Activated CD4-positive, alpha-beta T cell treated with anti-CD3 and anti-CD28 coated beads, Interleukin-2, amount 50 U/mL, for 1 hour (primary cell): ENCODE data around the gene WSCD1.

Experiments
- DNase-seq: peaks from one replicate; pipeline ENCODE4 v3.0.0-alpha.2; 2020

WSCD1 gene

DNA sequence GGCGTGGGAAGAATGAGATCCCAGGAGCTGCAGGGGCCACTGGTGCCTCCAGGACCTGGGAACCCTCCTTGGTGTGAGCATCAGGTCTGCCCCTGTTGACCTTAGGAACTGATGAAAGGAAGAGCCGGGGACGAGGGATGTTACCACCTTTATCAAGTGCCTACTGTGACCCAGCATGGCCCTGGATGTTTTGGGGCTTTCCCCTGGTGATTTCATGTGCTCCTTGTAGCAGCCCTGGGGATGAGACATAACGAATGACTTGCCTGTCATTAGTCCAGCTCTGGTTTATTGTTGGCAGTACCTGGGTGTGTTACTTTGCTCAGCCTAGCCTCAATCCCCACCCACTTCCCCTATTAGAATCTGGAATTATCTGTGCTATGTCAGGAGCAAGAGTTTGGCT is 39.9 kb downstream of the WSCD1 start:
- no peak for DNase-seq

DNA sequence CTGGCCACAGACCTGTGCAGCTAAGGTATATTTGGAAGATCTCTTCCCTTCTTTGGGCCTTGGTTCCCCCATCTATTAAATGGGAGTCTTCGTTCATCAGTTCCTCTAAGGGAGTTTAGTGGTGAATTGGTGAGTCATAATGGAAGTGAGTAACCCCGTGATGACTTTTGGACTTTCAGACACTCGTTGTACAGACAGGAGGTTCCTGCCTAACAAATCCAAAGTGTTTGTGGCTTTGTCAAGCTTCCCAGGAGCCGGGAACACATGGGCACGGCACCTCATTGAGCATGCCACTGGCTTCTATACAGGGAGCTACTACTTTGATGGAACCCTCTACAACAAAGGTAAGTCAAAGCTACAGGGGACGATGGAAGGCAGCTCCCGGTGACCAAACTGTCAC is 40.4 kb downstream of the WSCD1 start:
- DNase-seq = no peak

DNA sequence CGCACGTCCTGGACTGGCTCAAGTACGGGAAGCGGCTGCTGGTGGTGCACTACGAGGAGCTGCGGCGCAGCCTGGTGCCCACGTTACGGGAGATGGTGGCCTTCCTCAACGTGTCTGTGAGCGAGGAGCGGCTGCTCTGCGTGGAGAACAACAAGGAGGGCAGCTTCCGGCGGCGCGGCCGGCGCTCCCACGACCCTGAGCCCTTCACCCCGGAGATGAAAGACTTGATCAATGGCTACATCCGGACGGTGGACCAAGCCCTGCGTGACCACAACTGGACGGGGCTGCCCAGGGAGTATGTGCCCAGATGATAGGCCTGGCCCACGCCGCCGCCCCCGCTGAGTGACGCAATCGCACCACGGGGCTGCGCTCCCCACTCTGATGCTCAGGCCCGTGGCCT is 50.2 kb downstream of the WSCD1 start:
- DNase-seq = no peak

DNA sequence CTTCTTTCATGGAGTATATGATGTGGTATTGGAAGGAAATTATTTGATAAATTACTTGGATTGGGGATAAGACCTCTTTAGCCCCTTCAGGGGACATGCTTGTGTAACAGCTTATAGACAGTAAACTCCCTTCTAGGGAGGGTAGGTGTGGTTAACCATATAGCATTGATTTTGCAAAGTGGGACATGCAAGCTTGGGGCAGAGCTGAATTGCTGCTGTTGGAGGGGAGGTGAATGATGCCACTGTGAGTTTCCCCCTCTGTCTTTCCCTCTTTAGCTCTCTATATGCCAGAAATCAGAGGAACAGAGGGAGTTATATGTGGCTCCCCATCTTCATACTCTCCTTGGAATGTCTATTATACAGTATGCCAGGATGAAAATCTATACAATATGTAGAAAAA is 54.7 kb downstream of the WSCD1 start:
- DNase-seq = no peak

DNA sequence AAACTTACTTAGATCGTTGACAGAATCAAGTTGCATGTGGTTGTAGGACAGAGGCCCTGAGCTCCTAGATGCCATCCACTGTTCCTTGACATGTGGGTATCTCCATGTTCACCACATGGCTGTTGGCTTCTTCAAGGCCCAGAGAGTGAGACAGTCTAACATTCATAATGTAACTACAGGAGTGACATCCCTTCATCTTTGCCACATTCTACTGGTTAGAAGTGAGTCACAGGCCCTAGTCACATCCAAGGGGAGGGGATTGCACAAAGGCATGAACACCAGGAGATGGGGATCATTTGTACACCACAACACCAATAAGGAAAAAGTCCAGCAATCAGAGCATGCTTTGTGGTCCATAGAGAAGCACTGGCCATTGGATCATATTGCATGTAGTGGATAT is 56.6 kb downstream of the WSCD1 start:
- no peak for DNase-seq

DNA sequence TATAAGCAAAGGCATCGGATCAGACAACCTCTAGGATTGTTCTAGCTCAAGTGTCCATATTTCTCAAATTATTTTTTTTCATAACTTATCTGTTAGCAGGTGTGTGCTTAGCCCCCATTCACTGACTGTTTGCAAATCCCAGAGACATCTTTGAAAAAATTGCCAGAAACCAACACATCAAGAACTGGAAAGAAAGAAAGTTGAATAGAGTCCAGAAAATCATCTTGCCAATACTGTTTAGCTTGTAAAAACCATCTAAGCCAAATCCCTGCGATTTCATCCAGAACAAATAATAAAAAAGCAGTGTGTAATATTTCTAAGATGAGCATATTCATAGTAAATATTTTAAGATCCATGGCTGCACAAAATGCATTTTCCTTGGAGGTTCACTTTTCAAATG is 64.5 kb downstream of the WSCD1 start:
- DNase-seq = no peak

DNA sequence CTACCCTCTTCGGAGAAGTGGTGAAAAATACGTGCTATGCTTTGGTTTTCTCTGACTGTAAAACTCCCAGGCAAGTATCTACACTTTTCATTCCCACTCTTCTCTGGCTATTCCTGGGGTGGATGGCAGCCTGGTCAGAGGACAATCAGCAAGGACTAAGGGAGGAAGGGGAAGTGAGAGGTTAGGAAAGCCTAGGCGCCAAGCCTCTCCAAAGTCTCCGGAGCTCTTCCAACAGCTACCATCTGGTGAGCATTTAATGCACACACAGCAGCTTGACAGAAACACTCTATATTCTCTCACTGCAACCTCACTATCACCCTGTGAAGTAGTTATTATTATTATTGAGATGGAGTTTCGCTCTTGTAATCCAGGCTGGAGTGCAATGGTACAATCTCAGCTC is 65.1 kb downstream of the WSCD1 start:
- DNase-seq = no peak

DNA sequence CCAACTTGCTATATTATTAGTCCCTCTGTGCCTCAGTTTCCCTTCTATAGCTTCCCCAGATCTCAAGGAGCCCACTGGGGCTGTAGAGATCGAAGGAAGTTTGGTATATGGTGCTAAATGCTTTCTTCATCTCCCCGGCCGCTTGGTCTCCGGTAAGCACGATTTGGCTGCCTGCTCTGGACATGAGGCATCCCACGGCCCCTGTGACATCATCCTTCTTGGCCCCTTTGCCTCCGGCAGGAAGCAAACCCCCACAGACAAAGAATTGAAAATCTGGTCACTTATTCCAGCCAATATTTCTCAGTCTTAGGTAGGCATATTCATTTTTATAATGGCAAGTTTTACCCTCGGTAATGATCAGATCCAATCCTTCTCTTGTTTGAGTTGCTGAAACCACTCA is 65.8 kb downstream of the WSCD1 start:
- DNase-seq = no peak

DNA sequence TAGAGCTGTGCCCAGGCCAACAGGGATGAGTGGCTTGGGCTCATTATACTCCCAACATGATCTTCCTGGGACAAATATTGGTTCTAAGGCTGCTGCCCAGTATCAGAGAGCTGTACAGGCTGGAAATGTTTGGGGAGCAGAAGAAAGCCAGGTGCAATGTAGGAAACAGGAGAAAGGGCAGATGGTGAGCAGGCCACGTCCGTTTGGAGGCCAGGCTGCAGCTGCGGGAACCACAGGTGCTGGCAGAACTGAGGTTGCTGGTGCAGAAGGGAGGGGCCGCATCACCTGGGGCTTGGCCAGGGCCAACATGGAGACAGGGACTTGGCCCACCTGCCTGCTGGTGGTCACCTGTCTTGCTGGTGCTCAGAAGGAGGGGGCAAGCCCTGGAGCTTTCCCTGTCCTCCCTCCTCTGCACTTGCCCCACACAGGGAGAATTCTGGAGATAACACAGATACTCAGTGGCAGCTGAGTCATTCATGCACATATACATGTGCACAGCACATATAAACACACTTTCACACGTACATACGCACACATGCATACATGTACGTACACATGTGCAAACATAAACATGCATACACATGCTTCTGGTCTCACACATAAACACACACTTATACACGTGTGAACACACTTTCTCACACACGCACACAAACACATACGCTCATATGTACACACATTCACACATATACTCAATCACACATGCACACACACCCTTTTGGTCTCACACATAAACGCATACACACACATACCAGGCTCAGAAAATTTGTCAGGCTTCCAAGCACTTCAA is 67.7 kb downstream of the WSCD1 start:
- no peak for DNase-seq

DNA sequence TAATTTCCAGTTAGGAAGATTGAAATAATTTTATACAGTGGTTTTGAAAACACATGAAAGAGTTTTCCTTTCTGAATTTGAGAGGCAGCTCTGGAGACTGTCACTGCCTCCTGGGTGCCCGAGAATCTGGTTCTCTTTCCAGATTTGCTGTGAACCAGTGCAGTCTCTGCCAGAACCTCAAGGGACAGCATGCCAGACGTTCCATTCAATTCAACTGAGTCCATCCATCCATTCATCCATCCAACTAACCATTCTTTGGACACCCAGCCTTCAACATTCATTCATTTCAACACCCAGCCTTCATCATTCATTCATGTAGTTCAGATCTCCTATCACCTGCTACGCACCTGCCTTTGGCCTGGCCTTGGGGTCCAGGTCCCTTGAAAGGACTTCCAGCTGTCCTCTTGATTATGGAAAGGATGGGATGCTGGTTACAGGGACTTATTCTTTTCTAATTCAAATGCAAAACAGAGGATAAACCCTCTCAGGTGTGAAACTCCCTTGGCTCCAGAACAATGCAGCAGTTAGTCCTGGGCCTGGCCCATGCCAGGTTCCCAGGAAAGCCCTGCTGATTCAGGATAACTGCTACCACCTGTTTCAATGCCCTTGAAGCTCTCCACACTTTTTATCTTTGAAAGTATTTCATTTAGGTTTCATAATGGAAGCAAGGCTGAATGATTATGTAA is 68.7 kb downstream of the WSCD1 start:
- DNase-seq = no peak

DNA sequence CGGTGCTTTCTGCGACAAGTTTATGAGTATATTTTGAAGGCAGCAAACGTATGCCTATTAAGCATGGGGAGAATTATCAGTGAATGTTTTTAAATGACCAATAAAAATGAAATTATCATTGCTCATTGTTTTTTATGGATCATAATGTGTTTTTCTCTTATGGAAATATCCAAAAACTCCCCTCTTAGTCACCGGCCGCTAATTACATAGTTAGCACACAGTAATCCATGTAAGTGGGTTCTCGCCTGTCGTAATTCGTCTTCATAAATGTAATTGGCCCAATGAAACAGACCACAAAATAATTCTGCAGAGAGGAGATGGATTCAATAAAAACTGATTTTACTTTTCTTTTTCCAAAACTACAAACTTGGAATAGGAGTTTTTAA is 69.3 kb downstream of the WSCD1 start:
- DNase-seq = no peak

DNA sequence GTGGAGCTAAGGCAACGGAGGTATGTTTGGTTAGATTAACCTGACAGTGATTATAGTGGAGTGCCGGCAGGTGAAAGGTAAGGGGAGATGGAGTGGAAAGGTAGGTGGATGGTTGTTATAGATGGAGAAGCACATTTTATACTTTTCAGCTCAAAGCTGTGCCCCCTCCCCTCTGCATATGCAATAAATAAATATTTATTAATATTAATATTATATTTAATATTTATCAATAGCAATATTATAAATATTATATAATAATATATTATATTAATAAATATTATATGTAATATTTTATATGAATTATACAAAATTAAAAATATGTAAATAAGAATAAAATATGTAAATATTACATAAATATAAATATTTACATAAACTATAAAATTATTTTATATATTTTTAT is 70.0 kb downstream of the WSCD1 start:
- no peak for DNase-seq

DNA sequence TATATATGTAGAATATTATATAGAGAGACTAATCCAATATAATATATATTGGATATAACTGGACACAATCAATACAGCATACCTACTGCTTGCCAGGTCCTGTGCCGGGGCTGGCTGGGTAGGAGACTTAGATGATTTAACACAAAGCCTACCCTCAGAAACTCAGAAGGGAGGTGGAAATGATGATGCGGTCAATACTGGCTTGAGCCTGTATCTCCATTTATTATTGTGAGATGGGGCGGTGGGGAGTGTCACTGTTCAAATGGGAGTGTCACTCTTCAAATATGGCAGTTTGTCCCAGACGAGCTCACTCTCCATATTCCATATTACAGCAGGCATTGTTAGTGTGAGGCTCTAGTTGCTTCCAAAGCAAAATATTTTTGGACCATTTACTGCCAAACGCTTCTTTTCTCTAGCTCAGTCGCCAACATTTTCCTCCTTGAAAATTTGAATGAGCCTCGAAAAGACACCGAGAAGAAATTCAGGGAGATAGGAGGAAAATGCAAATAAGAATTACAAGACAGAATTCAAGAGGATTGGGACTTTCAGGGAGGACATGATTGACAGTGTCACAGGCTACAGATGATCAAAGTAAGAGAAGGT is 70.7 kb downstream of the WSCD1 start:
- DNase-seq = no peak

DNA sequence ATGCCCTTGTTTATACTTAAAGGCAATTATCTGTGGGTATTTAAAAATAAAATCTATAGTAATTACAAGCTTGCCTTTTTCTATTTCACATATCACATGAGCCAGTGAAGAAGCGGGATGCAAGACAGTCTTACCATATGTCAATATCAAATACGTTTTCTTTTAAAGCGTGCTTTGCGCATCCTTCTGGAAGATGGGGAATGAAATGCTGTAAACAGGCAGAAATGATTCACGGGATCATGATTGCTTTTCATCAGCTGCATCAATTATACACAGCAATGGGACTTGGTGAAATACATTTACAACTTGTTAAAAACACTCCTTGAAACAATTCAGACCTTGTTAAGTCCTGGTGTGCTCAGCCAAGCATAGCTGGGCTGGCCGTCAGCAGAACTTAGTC is 72.5 kb downstream of the WSCD1 start:
- DNase-seq = no peak

DNA sequence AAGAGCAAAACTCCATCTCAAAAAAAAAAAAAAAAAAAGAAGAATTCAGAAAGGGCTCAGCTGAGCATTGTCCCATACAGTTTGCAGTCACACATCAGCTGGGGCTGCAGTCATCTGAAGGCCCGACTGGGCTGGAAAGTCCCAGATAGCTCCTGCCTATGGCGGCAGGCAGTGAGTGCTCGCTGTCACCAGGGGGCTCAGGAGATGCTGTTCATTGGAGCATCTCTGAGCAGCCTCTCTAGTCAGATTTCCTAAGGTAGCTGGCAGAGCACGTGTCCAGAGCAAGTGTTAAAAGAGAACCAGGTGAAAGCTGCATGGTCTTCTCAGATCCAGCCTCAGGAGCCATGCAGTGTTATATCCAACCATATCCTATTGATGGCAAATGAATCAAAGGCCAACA is 75.8 kb downstream of the WSCD1 start:
- no peak for DNase-seq

DNA sequence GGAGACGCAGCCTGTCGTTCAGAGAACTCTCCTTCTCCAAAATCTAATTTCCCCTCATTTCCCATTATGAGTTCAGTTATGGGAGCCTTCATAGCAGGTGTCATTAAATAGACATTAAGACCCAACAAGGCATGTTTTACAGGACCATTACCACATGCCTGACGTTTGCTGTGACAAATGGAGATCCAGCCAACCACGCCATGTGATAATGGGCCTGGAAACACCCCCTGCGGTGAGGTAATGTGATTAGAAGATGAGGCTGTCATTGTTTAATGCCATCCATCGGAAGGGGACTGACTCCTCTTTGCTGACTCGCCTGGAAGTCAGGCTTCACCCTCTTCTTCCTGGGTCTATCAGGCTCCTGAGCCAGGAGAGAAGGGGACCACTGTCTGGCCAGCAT is 76.9 kb downstream of the WSCD1 start:
- no peak for DNase-seq

DNA sequence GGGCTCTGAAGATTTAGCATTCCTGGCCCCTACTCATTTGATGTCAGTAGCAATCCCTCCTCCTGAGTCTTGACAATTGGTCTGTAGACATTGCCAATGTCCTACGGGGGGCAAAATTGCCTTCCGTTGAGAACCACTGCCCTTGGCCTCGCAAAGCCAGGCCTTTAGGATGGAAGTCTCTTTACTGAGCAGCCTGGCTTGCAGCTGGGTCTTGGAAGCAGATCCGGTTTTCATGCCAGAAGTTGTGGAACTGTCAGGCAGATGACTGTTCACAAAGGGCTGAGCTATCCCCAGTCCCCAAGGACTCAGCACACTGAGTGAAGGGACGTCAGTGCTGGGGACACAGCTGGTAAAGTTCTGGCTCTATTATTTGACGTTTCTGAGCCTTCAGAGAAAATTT is 83.2 kb downstream of the WSCD1 start:
- DNase-seq = no peak

DNA sequence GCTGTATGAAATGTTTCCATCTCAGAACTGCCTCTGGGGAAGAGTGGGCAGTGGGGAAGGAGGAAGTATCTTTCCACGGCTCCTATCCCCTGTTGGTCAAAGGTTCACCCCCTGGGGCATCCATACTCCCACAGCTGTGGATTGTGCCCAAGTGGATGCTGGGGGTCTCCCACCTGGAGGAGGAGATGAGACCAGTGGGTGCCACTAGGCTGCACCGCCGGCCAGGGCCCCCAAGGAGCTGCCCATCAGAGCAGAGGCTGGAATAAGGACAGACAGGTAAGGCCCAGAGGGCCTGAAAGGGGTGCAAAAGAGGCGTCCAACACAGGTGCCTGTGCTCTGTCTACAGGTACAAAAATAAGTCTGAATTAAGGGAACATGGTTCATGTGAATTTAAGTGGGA is 87.5 kb downstream of the WSCD1 start:
- DNase-seq = no peak

DNA sequence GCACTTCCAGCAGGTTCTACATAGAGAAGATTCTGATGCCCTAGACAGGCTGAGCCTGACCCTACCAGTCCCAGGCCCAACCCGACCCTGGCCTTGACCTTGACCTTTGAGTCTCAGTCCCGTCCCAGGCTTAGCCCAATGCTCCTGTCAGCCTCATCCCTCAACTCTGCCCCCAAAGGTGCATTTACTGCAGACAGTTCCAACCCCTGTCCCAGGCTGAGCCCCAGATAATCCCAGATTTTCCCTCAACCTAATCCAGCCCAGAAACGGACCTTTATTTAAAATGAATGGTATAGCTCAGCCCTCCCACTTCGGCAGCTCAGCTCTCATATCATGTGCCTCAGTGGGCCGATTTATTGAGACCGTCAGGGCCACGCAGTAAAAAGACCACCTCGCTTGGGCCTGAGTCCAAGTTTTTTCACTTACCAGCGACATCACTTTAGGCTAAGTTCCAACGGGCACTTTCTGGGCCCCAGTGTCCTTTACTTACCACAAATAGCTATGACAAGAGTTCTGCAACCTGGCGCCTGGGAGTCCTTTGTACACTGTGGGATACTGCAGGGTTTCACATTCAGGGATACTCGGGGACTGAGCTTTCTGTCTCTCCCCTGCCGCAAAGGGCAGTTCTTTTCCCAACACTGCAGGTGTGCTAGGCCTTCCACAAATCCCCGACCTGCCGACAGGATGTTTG is 89.5 kb downstream of the WSCD1 start:
- no peak for DNase-seq

DNA sequence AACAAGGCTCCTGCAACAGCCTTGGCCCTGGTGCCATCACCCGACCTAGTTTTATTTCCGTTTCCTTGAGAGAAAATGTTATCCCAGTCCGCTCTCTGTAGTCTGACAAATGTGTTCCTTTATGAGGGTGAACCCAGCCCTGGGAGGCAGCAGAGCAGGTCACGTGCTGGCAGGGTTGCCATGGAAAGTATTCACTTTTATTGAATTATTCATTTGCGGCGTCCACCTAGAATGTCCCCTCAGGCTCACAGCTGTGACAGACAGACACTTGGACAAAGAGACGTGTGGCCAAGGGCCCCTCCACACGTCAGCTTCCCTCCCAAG is 90.0 kb downstream of the WSCD1 start:
- DNase-seq = no peak

DNA sequence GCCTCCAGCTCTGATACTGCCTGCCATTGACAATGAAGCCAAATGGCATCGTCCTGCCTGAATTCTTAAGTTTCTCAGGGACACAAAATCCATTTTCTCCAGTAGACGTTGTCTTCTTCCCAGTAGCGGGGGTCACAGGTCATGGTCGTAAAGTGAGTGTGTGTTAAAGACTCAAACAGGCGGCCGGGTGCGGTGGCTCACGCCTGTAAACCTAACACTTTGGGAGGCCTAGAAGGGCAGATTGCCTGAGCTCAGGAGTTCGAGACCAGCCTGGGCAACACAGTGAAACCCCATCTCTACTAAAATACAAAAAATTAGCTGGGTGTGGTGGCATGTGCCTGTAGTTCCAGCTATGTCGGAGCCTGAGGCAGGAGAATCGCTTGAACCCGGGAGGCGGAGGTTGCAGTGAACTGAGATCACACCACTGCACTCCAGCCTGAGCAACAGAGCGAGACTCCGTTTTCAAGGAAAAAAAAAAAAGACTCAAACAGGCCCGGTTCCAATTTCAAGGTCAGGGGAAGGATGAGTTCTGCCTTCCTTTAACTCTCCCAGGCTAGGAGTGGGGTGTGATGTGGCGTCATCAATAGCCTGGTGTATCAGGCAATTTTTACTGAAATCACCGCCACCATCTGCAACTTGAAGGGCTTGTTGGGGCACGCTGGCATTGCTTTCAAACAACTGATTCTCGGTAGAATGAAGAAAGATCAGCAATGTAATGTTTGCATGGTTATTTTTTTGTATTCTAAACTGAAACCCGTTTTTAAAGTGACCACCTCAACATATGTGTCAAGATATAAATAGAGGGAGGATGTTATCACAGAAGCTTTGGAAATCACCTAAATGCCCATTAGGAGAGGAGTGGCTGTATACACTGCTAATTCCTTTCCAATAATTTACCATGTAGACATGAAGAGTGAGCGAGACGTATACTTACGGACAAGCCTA is 91.0 kb downstream of the WSCD1 start:
- DNase-seq = no peak

DNA sequence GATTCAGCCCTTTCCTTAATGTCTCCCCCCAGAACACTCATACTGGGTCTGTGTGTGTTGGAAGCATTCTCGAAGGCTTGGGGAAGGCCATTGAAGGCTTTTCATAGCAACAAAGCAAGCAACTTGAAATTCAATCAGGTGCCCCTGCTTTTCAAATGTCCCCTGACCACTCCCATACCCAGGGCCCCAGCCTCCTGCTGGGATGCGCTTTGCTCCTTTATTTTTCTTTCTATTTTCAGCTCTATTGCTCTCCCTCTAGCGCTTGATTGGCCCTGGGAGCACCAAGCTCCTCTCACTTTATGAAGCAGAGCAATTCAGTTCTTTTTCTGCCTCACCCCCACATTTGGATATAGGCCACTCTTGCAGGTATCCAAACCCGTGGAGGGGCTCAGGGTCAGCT is 92.0 kb downstream of the WSCD1 start:
- DNase-seq = no peak

DNA sequence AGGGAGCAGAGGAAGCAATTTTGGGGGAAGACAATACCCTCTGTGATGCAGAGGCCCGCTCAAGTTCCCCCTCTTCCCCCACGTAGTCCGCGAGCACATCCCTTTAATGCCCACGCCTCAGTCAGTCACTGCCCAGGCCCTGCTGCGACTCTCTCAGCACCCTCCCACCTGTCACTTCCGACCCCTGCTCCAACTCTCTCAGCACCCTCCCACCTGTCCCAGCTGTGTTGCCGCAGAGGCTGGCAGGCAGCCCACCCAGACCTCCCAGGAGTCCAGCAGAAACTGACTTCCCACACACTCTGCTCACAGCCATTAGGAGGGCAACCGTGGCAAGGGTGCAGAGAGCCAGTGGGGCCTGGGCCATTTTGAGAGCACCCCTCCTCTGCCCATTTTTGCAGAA is 92.7 kb downstream of the WSCD1 start:
- no peak for DNase-seq
